Activated CD8-positive, alpha-beta memory T cell treated with anti-CD3 and anti-CD28 coated beads, Interleukin-2, amount 50 U/mL, for 48 hours (primary cell): Measurements from ENCODE around the gene SYNE1.
"Not testable (repeated sequence)": the region's sequence is repeated elsewhere in the genome, so short reads cannot be mapped to it uniquely, and the experiment has no call there.

Source experiments
- DNase-seq: peaks from one replicate; pipeline ENCODE4 v3.0.0-alpha.2; 2020

The SYNE1 gene

GRCh38 chr6:152637296-152638047 is at the start of gene SYNE1:
Gene SYNE1 (minus strand): TSS chr6:152637362. CDS start chr6:152628331, 9,031 bp downstream.
- no peak for DNase-seq

- DNase-seq = no peak
Measured at GRCh38 chr6:152685819-152686218, 48.7 kb upstream of the SYNE1 start.

- not testable (repeated sequence) for DNase-seq
Measured at GRCh38 chr6:152682935-152683334, 45.8 kb upstream of the SYNE1 start.

GRCh38 chr6:152682141-152682540 is 45.0 kb upstream of the SYNE1 start:
- DNase-seq = no peak

- DNase-seq = no peak
Measured at GRCh38 chr6:152680879-152681517, 43.8 kb upstream of the SYNE1 start.

- DNase-seq = no peak
Measured at GRCh38 chr6:152680151-152680550, 43.0 kb upstream of the SYNE1 start.

- no peak for DNase-seq
Measured at GRCh38 chr6:152673236-152673635, 36.1 kb upstream of the SYNE1 start.

- DNase-seq = no peak
Measured at GRCh38 chr6:152671171-152671570, 34.0 kb upstream of the SYNE1 start.

GRCh38 chr6:152669895-152670294 is 32.7 kb upstream of the SYNE1 start:
- DNase-seq = no peak

GRCh38 chr6:152661776-152662175 is 24.6 kb upstream of the SYNE1 start:
- DNase-seq = no peak

GRCh38 chr6:152651986-152652385 is 14.8 kb upstream of the SYNE1 start:
- DNase-seq = no peak

- DNase-seq = no peak
Measured at GRCh38 chr6:152648105-152648504, 10.9 kb upstream of the SYNE1 start.

- DNase-seq = not testable (repeated sequence)
Measured at GRCh38 chr6:152646732-152647131, 9.6 kb upstream of the SYNE1 start.

GRCh38 chr6:152642578-152643375 is 5.6 kb upstream of the SYNE1 start:
- DNase-seq = no peak

GRCh38 chr6:152636609-152637295 is 410 bp downstream of the SYNE1 start:
- peak; percentile 51 for DNase-seq

- DNase-seq = no peak
Measured at GRCh38 chr6:152636021-152636608, 1.0 kb downstream of the SYNE1 start.

GRCh38 chr6:152634773-152635172 is 2.4 kb downstream of the SYNE1 start:
- no peak for DNase-seq

- DNase-seq = no peak
Measured at GRCh38 chr6:152632121-152632782, 4.9 kb downstream of the SYNE1 start.

GRCh38 chr6:152631376-152631775 is 5.8 kb downstream of the SYNE1 start:
- DNase-seq = no peak

- no peak for DNase-seq
Measured at GRCh38 chr6:152630832-152631231, 6.3 kb downstream of the SYNE1 start.

GRCh38 chr6:152625213-152625612 is 11.9 kb downstream of the SYNE1 start:
- DNase-seq = no peak

- DNase-seq = not testable (repeated sequence)
Measured at GRCh38 chr6:152614776-152615175, 22.4 kb downstream of the SYNE1 start.
